Cardiac atrium fibroblast (primary cell): Measurements from ENCODE around the gene MSH5. TPM values are rescaled to one million over a fixed set of nuclear protein-coding genes. Genes with fewer than 3 reads are reported as not detected.

ENCODE experiments used
- total RNA-seq: library from RNA; depleted of rRNA; stranded (reverse); fragments of >200 nt; gene quantifications from 2 replicates; pipeline ENCODE4 v1.2.3, GENCODE V29; 2015

The MSH5 gene
- total RNA-seq, 1 donor from 2014 or later = 4.3 TPM

Other genes starting within 250 kb of the MSH5 start
- gene MICB, start 241.9 kb upstream of the MSH5 start, total RNA-seq = 7.2 and 7.9 TPM in 2 replicates
- not detected in 2 replicates for gene MCCD1, start 211.0 kb upstream of the MSH5 start, total RNA-seq
- gene DDX39B, start 198.0 kb upstream of the MSH5 start, total RNA-seq = 272 and 278 TPM in 2 replicates
- 1.3 TPM in 2 replicates for gene ATP6V1G2, start 193.4 kb upstream of the MSH5 start, total RNA-seq
- 16.5 and 24.9 TPM in 2 replicates for gene NFKBIL1, start 192.4 kb upstream of the MSH5 start, total RNA-seq
- gene LTA, start 167.7 kb upstream of the MSH5 start, total RNA-seq = not detected in 2 replicates
- gene TNF, start 164.4 kb upstream of the MSH5 start, total RNA-seq = 0.16 and 0.54 TPM in 2 replicates
- not detected in 2 replicates for gene LTB, start 157.6 kb upstream of the MSH5 start, total RNA-seq
- gene LST1, start 153.7 kb upstream of the MSH5 start, total RNA-seq = 1.8 TPM in 1 of 2 replicates, not detected in the other
- not detected in 2 replicates for gene NCR3, start 147.0 kb upstream of the MSH5 start, total RNA-seq
- not detected in 2 replicates for gene AIF1, start 124.8 kb upstream of the MSH5 start, total RNA-seq
- 59.4 and 74.7 TPM in 2 replicates for gene PRRC2A, start 119.3 kb upstream of the MSH5 start, total RNA-seq
- 200 and 228 TPM in 2 replicates for gene BAG6, start 87.3 kb upstream of the MSH5 start, total RNA-seq
- gene APOM, start 84.1 kb upstream of the MSH5 start, total RNA-seq = 7.6 TPM in 1 of 2 replicates, not detected in the other
- gene C6orf47, start 79.2 kb upstream of the MSH5 start, total RNA-seq = 15.3 and 19.9 TPM in 2 replicates
- gene GPANK1, start 75.0 kb upstream of the MSH5 start, total RNA-seq = 23.2 and 28.5 TPM in 2 replicates
- 218 and 219 TPM in 2 replicates for gene CSNK2B, start 73.9 kb upstream of the MSH5 start, total RNA-seq
- gene LY6G5B, start 70.0 kb upstream of the MSH5 start, total RNA-seq = 1.1 and 1.5 TPM in 2 replicates
- not detected in 2 replicates for gene LY6G5C, start 58.9 kb upstream of the MSH5 start, total RNA-seq
- gene ABHD16A, start 36.7 kb upstream of the MSH5 start, total RNA-seq = 28.3 and 28.8 TPM in 2 replicates
- gene LY6G6F, start 33.1 kb upstream of the MSH5 start, total RNA-seq = not detected in 2 replicates
- gene LY6G6D, start 24.7 kb upstream of the MSH5 start, total RNA-seq = not detected in 2 replicates
- not detected in 2 replicates for gene LY6G6C, start 18.3 kb upstream of the MSH5 start, total RNA-seq
- gene MPIG6B, start 16.6 kb upstream of the MSH5 start, total RNA-seq = not detected in 2 replicates
- 32.1 and 53.8 TPM in 2 replicates for gene DDAH2, start 10.7 kb upstream of the MSH5 start, total RNA-seq
- gene CLIC1, start 3.5 kb upstream of the MSH5 start, total RNA-seq = 478 and 525 TPM in 2 replicates
- gene SAPCD1, start 22.7 kb downstream of the MSH5 start, total RNA-seq = 0.54 TPM in 1 of 2 replicates, not detected in the other
- gene VWA7, start 37.3 kb downstream of the MSH5 start, total RNA-seq = under 0.01 TPM in 1 of 2 replicates, not detected in the other
- 40.1 and 59.8 TPM in 2 replicates for gene VARS1, start 55.7 kb downstream of the MSH5 start, total RNA-seq
- 20.9 and 37.3 TPM in 2 replicates for gene LSM2, start 67.0 kb downstream of the MSH5 start, total RNA-seq
- gene HSPA1L, start 75.3 kb downstream of the MSH5 start, total RNA-seq = 0.49 TPM in 1 of 2 replicates, not detected in the other
- 59.8 and 77.6 TPM in 2 replicates for gene HSPA1A, start 75.5 kb downstream of the MSH5 start, total RNA-seq
- 61.4 and 72.9 TPM in 2 replicates for gene HSPA1B, start 87.7 kb downstream of the MSH5 start, total RNA-seq
- 37.5 and 55.9 TPM in 2 replicates for gene NEU1, start 122.8 kb downstream of the MSH5 start, total RNA-seq
- not detected in 2 replicates for gene SLC44A4, start 139.0 kb downstream of the MSH5 start, total RNA-seq
- 26.0 and 35.0 TPM in 2 replicates for gene EHMT2, start 157.7 kb downstream of the MSH5 start, total RNA-seq
- gene ZBTB12, start 162.1 kb downstream of the MSH5 start, total RNA-seq = 1.8 and 2.1 TPM in 2 replicates
- gene C2, start 187.7 kb downstream of the MSH5 start, total RNA-seq = 0.97 and 2.2 TPM in 2 replicates
- gene CFB, start 206.1 kb downstream of the MSH5 start, total RNA-seq = 12.6 and 103 TPM in 2 replicates
- 80.2 and 82.0 TPM in 2 replicates for gene NELFE, start 219.0 kb downstream of the MSH5 start, total RNA-seq
- 28.0 and 44.9 TPM in 2 replicates for gene SKIC2, start 219.2 kb downstream of the MSH5 start, total RNA-seq
- 18.6 and 25.5 TPM in 2 replicates for gene DXO, start 232.1 kb downstream of the MSH5 start, total RNA-seq
- 12.1 and 14.7 TPM in 2 replicates for gene C4A, start 242.1 kb downstream of the MSH5 start, total RNA-seq